Skin epidermis (tissue), 12 donors: ENCODE data around the gene KYNU.
A peak's percentile ranks its signal among the peaks of the same experiment; 100 is the strongest.
"Not testable (repeated sequence)": the region's sequence is repeated elsewhere in the genome, so short reads cannot be mapped to it uniquely, and the experiment has no call there.

ENCODE experiments used
- H3K27ac ChIP-seq, 21 experiments: fragments of 200-600 bp; sonication (generic) in 11 of 21; one replicate each; pipeline ENCODE4 v1.5.0; 2020; ENCODE audit warnings: mild to moderate bottlenecking in 3 of 21, inconsistent platforms in 2 of 21, moderate library complexity in 2 of 21
- H3K4me3 ChIP-seq, 7 experiments: fragments of 200-600 bp; sonication (generic) in 2 of 7; one replicate each; pipeline ENCODE4 v1.5.0; 2020; ENCODE audit warnings: inconsistent platforms in 2 of 7, mild to moderate bottlenecking in 2 of 7, moderate library complexity in 1 of 7

Gene KYNU

DNA sequence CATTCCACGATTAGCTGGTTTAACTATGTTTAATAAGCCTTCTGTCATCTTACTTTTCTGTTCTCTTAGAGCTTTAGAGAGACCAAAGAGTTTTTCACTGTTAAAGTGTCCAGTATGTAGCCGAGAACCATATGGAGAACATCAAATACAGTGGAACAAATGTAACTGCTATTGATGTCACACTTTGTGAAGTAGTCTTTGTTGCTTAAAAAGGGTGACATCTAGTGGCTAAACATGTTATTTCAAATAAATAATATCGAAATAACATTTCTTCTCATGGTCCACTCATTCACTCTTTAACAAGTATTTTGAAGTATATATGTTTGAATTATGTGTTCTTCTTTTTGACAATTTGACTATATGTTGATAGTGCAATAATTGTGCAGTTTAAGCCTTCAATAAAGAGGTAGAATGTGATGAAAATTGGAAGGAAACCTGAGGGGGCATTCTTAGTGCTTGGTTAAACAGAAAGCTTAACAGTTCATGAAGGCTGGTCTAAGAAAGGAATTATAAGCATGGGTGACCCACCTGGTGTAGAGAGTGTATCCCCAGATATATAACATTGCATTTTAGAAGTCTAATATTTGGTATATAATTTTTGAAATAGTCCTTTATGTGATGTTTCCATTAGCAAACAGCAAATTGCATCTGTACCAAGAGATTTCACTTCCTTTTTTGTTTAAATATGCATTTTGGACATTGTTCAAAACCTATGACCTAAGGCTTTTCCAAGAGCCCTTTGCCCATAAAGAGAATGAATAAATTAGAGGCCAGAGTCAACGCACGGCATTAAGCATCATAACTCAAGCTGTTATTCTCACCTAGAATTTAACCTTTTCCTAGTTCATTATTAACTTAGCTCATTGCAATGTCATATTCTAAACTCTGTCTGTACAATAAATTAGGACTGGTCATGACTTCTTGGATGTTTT lies 112.1 kb downstream of the KYNU start:
- H3K4me3 ChIP-seq = no peak overlapping the region
- no peak overlapping the region for H3K27ac ChIP-seq

DNA sequence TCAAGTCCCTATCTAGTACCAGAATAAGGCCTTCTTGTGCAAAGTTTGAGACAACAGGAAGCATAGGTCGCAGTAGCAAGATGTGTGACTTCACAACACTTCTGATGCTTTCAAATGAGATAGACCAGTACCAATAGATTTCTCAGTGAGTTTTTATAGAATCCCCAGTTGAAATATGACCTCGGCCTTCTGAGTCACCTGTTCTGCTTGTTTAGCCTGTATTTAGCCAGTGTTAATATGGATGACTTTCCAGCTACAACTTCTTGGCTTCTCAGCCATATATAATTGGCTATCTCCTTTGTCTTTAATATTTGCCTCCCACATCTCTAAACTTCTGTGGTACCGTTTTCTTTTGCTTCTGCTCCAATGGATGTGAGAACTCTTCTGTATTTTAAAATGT lies 113.8 kb downstream of the KYNU start:
- H3K27ac ChIP-seq = no peak overlapping the region

DNA sequence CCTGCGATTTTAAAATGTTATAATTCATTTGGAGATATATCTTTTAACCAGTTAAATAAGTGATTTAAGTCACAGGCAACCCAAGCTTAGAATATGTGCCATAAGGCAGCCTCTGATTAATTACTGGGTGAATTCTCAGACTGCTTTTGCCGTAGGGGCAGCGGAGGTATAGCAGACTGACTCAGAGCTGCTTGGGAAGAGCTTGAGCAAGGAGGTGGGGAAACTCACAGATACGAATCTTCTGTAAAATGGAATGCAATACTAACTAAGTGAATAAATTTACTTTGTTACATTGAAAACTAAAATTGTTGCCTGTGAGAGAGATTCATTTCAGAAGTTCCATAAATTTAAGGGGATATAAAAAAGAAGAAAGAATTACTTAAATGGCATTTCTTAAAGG lies 115.4 kb downstream of the KYNU start:
- Histone ChIP-seq H3K4me3 (no peak overlapping the region), H3K27ac (no peak overlapping the region)

More for the DNA sequence above, 113.8 kb downstream of the KYNU start:
- no peak overlapping the region for H3K4me3 ChIP-seq

DNA sequence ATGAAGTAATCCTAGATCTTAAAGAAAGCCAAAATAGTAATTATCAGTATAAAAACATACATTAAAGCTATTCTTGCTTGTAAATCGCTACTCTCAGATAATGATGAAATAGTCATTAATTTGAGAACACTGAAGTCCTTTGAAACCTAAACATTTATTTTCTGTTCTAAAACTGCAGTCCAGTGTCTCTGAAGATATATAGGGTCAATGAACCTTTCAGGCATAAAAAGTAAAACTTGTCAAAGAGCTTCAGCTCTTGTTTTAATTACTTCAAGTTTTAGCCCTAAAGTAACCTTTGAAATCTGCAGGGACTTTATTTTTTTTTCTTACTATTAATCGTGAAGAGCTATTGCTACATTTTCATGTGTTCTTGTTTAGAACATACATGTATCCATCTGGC lies 116.3 kb downstream of the KYNU start:
- Histone ChIP-seq H3K4me3 (no peak overlapping the region), H3K27ac (no peak overlapping the region)

DNA sequence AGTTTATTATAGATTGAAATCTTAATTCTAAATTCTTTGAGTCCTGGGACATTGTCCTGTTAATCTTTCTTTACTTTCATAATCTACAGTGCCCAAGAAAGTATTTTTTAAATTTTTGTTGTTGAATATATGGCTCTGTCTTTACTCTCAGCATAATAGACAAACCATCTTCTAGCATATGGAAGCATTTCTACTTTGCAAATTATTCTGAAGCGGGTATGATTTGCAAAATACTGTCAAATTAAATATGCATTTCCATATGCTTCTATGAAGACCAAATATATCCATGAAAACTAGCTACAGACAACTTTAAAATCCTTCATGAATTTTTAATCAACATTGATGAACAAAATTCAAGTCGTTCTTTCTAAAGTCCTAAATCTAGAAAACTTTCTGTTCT lies 117.2 kb downstream of the KYNU start:
- no peak overlapping the region for H3K27ac ChIP-seq
- H3K4me3 ChIP-seq = no peak overlapping the region

DNA sequence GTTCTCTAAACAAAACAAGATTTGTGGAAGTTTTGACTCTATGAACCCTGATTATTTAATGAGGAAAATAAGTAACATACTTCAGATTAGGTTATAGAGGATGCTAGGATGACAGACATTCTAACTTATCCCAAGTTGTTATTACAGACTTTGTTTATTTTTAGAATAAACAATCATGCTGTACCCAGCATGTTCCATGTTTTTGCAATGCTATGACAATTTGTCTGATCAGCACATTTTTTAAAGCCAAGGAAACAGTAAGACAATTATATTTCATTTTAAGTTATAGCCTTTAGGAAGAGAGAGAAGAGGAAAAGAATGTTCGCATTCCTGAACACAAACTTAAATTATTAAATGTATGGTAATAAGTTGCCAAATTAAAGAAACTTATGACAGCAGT lies 119.8 kb downstream of the KYNU start:
- H3K27ac ChIP-seq = no peak overlapping the region
- no peak overlapping the region for H3K4me3 ChIP-seq

DNA sequence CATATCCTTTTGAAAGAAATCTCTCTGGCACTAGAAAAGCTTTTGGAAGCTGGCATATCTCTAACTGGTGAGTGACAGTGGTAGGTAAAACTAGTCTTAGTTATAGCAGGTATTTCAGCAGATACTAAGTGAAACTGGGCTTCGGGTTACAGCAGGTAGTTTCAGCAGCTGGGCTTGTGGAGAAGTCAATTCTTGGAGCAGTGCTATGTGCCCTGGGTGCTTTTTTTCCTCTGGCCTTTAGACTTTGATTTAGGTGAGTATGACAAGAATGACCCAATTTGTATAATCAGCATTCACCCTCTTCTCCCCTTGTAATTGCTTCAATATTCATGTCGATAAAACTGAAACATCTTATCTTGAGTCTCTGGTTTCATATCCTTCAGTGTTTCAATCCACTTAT lies 123.1 kb downstream of the KYNU start:
- Histone ChIP-seq H3K4me3 (no peak overlapping the region), H3K27ac (no peak overlapping the region)

DNA sequence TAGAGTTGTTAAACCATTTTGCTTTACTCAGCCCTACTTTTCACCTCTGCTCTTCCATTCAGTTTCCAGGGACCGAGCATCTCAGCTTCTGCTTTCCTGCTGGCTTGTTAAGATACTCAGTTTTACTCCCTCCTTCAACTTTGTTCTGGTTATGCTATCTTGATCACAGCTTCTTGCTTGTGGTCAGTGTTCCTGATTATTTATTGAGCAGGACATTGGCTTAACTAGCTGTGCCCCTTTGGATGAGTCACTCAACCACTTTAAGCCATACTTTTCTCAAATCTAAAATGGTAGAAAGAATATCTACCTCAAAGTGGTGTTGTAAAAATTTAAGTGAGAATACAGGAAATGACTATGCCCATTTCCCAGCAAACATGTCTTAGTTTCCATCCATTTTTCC lies 124.0 kb downstream of the KYNU start:
- H3K4me3 ChIP-seq = no peak overlapping the region
- H3K27ac ChIP-seq = no peak overlapping the region

DNA sequence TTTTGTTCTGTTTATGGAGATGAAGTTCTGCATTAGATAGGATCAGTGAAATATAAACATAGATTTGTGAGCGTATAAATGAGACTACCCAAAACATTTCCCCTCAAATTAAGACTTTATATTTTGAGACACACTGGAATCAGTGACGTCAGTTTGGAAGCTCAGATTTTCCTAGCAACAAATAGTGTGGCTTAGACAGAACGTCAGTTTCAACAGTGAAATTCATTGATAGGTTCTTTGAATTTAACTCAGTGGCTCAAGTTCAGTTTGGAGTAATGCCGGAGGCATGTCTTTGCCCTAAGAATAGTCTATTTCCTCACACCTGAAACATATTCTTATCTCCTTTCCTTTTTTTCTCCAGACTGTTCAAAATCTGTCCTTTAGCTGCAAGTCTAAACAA lies 138.2 kb downstream of the KYNU start:
- Histone ChIP-seq H3K27ac (no peak overlapping the region), H3K4me3 (no peak overlapping the region)

DNA sequence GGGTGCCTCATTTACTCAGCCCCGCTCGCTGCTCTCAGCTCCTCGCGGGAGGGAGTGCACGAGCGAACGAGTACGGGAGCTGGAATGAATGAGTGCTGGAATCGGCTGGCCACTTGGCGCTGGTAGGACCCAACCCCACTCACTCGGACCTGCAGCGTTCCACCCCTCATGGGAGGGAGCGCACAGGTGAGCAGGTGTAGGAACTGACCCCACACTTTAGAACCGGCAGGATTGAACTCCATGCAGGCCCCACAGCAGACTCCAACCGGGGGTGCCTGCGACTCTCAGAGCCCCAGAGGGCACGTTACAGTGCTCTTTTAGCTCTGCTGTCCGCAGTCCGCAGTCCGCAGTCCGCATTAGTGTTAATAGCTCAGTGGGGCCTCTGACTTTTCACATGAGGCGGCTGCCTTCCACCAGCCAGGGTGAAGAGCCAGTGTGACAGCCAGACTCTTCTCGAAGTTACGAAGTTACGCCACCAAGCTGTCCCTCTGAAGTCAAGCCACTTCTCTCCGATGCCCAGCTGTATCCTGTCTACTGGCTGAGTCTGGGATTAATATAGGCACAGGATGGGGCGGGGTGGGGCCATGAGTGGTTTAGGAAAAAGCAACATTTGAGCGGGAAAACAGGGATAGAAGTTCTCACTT lies 149.1 kb downstream of the KYNU start:
- no peak overlapping the region for H3K4me3 ChIP-seq
- no peak overlapping the region for H3K27ac ChIP-seq

DNA sequence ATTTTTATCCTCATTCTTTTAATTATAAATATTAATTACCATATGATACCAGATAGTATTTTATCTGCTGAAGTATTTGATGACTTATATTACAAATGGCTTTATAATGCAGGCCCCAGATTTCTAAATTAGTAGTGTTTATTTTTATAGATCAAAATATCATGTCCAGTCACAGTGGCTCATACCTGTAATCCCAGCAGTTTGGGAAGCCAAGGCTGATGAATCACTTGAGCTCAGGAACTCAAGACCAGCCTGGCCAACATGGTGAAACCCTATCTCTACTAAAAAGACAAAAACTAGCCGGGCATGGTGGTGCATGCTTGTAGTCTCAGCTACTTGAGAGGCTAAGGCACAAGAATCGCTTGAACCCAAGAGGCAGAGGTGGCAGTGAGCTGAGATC lies 151.7 kb downstream of the KYNU start:
- H3K4me3 ChIP-seq = no peak overlapping the region
- H3K27ac ChIP-seq = no peak overlapping the region

DNA sequence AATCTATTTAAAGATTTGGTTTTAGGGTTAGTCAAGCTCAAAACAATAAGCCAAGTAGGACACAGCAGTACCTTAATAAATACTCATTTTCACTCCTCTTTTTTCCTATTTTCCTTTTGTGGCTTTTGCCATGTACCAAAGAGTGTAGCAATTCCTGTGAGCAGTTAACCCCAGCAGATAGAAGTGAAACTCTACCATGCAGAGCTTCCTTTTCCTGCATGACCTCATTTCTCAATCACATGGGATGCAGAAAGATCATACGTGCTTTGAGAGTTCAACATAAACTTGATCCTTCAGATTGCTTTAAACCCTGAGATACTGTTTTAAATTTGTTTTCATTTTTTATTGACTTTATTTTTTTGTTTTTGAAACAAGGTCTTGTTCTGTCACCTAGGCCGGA lies 152.7 kb downstream of the KYNU start:
- no peak overlapping the region for H3K4me3 ChIP-seq
- no peak overlapping the region for H3K27ac ChIP-seq

DNA sequence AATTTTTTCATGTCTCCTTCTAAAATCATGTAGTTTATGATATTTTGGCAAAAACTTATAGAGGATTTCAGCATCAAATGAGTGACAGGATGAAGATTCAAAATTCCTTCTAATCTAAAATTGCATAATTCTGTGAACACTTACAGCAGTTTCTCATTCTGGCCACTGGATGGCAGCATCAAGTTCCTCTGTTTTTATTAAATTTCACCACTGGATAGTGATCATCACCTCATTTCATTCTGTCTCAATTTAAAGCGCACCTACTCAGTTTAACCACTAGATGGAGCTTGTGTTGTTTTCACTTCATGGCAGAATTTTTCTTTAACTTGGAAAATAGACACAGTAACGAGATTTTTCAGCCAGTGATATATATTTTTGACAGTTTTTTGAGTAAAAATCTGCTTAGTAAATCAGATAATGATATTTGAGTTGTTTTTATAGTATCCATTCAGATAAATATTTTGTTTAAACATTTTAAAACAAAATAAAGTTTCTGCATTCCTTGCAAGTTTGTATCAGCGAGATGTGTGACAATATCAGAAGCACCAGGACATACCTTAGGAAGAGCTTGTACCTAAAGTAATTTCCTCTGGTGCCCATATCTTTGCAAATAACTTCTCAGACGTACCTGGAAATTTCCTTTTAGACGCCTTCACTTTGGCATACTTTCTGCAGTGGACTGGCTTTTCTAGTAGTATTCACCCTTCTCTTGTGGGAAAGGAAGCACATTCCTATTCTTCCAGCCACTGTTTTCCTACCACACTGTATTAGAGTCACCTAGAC lies 157.0 kb downstream of the KYNU start:
- no peak overlapping the region for H3K4me3 ChIP-seq
- H3K27ac ChIP-seq = no peak overlapping the region

DNA sequence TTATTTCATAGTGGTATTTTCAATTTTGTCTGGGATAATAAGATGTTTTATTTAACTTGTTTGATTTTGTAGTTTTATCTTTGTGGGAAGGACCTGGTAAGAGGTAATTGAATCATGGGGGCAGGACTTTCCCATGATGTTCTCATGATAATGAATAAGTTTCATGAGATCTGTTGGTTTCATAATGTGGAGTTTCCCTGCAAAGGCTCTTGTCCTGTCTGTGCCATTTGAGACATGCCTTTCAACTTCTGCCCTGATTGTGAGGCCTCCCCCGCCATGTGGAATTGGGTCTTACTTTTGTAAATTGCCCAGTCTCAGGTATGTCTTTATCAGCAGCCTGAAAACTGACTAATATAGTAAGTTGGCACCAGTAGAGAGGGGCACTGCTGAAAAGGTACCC lies 174.0 kb downstream of the KYNU start:
- H3K27ac ChIP-seq = no peak overlapping the region
- H3K4me3 ChIP-seq = no peak overlapping the region

DNA sequence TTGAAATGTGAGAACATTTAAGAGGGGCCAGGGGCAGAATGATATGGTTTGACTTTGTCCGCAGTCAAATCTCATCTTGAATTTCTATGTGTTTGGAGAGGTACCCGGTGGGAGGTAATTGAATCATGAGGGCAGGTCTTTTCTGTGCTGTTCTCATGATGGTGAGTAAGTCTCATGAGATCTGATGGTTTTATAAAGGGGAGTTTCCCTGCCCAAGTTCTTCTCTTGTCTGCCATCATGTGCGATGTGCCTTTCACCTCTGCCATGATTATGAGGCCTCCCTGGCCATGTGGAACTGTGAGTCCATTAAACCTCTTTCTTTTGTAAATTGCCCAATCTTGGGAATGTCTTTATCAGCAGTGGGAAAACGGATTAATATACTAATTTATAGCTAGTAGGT lies 176.0 kb downstream of the KYNU start:
- H3K27ac ChIP-seq, H3K4me3 ChIP-seq: not testable (repeated sequence)

DNA sequence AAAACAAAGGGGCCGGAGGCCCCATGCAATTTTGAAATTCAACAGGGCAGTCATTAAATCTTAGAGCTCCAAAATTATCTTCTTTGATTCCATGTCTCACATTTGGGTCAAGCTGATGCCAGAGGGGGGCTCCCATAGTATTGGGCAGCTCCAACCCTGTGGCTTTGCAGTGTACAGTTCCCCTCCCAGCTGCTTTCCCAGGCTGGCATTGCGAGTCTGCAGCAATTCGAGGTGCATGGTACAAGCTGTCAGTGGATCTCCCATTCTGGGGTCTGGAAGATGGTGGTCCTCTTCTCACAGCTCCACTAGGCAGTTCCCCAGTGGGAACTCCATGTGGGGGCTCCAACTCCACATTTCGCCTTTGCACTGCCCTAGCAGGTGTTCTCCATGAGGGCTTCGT lies 179.1 kb downstream of the KYNU start:
- Histone ChIP-seq H3K4me3 (no peak overlapping the region), H3K27ac (no peak overlapping the region)

DNA sequence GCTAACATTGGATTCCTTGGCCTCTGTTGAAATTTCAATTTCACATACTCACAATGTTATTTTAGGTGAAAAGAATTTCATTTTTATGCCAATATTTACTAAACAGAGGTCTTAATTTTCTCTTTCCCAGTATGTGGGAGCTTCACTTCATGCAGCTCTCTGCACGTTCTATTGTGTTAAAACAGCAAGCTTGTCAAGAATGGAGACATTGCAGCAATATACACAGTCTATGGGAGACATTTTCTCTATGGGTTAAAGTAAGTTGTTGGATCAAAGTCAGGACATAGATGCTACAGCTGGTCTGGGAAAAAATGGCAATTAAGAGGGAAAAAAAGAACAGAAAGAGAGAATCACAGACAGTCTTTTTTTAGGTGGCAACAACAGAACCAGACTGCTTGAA lies 181.4 kb downstream of the KYNU start:
- no peak overlapping the region for H3K27ac ChIP-seq
- H3K4me3 ChIP-seq = no peak overlapping the region

DNA sequence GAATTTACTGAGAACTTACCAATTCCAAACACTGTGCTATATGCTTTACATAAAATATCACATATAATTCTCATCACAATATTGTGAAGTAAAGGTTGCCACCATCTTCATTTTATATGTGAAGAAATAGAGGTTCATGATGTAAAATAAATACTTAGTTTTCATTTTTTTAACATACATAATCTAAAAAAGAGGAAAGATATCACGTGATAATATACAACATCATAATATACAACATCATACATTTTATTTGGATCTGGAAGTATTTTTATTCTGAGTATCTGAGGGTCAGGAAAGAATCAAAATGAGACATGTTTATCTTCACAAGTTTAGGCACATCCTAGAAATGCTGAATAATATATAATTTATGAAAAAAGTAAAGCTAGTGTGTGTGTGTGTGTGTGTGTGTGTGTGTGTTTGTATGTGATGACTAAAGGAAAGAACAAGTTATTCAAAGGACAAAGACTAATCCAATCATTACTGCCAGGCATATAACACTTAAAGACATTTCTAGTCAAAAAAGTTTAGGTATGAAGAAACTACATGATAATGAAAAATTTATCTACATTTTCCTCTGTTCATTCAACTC lies 186.2 kb downstream of the KYNU start:
- no peak overlapping the region for H3K4me3 ChIP-seq
- H3K27ac ChIP-seq = no peak overlapping the region

DNA sequence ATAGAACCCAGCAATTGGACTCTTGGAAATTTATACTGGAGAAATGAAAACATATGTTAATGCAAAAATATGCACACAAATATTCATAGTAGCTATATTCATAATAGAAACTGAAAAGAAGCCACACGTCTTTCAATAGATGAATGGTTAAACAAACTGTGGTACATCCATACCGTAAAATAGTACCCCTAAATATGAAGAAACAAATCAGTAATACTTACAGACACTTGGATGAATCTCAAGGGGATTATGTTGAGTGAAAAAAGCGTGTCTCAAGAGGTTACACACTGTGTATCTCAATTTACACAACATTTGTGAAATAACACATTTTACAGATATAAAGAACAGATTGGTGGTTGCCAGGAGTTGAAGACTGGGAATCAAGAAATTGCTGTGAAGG lies 190.6 kb downstream of the KYNU start:
- Histone ChIP-seq H3K4me3 (no peak overlapping the region), H3K27ac (no peak overlapping the region)

DNA sequence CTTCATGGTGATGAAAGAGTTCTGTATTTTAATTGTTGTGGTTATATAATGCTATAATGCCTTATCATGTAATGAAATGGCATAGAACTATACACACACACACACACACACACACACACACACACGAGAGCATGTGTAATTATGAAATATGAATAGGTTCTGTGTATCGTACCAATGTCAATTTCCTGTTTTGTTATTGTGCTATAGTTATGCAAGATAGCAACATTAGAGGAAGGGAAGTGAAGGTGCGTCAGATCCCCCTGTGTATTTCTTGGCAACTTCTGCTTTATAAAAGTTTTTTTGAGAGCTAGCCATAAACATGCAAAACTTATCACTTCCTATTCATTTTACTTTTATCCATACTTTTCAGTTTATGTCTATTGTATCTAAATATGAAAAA lies 191.0 kb downstream of the KYNU start:
- H3K4me3 ChIP-seq = no peak overlapping the region
- H3K27ac ChIP-seq = peak overlapping the region in 1 of 21 experiments; percentile 3
